HG03460 (cell line): ENCODE results near the gene RRAGC.

Source experiments
- ATAC-seq: cut with Tn5 transposase; IDR thresholded peaks from one replicate; pipeline ENCODE4 v1.9.1; 2021; ENCODE audit not compliant: unreplicated experiment

Gene RRAGC

GRCh38 chr1:38859561-38860453 lies at the start of gene RRAGC:
Gene RRAGC (minus strand): TSS chr1:38859772. CDS start chr1:38859646, 126 bp downstream.
- ATAC-seq: peak; percentile 88

GRCh38 chr1:38908821-38909220 lies 49.2 kb upstream of the RRAGC start:
- ATAC-seq: no peak

- ATAC-seq: no peak
These were observed 46.4 kb upstream of the RRAGC start for GRCh38 chr1:38905985-38906384.

- no peak for ATAC-seq
These were observed 40.0 kb upstream of the RRAGC start for GRCh38 chr1:38899560-38899959.

- ATAC-seq: no peak
These were observed 39.2 kb upstream of the RRAGC start for GRCh38 chr1:38898653-38899230.

- no peak for ATAC-seq
These were observed 36.6 kb upstream of the RRAGC start for GRCh38 chr1:38896169-38896568.

- no peak for ATAC-seq
These were observed 33.4 kb upstream of the RRAGC start for GRCh38 chr1:38892976-38893375.

GRCh38 chr1:38891753-38892152 lies 32.2 kb upstream of the RRAGC start:
- no peak for ATAC-seq

GRCh38 chr1:38889589-38889988 lies 30.0 kb upstream of the RRAGC start:
- no peak for ATAC-seq

- ATAC-seq: no peak
These were observed 29.1 kb upstream of the RRAGC start for GRCh38 chr1:38888423-38889333.

- ATAC-seq: no peak
These were observed 25.5 kb upstream of the RRAGC start for GRCh38 chr1:38885092-38885491.

- no peak for ATAC-seq
These were observed 21.9 kb upstream of the RRAGC start, which contains the start of gene GJA9 for GRCh38 chr1:38881487-38881886. Gene GJA9 (minus strand): TSS chr1:38881587. CDS start chr1:38876098, 5,489 bp downstream.

GRCh38 chr1:38875811-38876210 lies 16.2 kb upstream of the RRAGC start:
- no peak for ATAC-seq

GRCh38 chr1:38873027-38873969 lies 13.7 kb upstream of the RRAGC start, which contains the start of gene MYCBP:
Gene MYCBP (minus strand): TSS chr1:38873348. CDS start chr1:38873305, 43 bp downstream.
- peak; percentile 94 for ATAC-seq

GRCh38 chr1:38872401-38873026 lies 12.9 kb upstream of the RRAGC start:
- ATAC-seq: peak; percentile 30

- no peak for ATAC-seq
These were observed 11.4 kb upstream of the RRAGC start for GRCh38 chr1:38870996-38871395.

- no peak for ATAC-seq
These were observed 7.6 kb upstream of the RRAGC start for GRCh38 chr1:38867208-38867607.

- ATAC-seq: no peak
These were observed 5.6 kb upstream of the RRAGC start for GRCh38 chr1:38865112-38865715.

GRCh38 chr1:38860454-38860795 lies 853 bp upstream of the RRAGC start:
- ATAC-seq: no peak
